GM15510 (cell line): ENCODE results near the gene AASDHPPT.

ENCODE experiments used
- POLR2A ChIP-seq: IDR thresholded peaks from 3 replicates; pipeline ENCODE4 v1.6.1; 2011; ENCODE audit warnings: borderline replicate concordance; ENCODE audit not compliant: insufficient read length; ENCODE audit errors: extremely low read depth

Gene AASDHPPT

DNA sequence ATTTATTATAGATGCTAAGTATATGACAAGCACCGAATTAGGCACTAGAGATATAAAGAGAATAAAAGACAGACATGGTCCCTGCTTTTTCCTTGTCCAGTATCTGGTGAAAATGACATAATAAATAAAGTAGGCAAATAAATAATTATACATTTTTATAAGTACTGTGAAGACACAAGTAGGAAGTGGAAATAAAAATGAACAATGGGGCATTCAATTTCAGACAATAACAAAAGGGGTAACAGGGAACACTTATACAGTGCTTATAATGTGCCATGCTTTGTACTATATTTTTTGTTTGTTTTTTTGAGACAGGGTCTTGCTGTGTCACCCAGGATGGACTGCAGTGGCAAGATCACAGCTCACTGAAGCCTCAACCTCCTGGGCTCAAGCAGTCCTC, 4.7 kb upstream of the AASDHPPT start:
- TF ChIP-seq POLR2A = no peak

DNA sequence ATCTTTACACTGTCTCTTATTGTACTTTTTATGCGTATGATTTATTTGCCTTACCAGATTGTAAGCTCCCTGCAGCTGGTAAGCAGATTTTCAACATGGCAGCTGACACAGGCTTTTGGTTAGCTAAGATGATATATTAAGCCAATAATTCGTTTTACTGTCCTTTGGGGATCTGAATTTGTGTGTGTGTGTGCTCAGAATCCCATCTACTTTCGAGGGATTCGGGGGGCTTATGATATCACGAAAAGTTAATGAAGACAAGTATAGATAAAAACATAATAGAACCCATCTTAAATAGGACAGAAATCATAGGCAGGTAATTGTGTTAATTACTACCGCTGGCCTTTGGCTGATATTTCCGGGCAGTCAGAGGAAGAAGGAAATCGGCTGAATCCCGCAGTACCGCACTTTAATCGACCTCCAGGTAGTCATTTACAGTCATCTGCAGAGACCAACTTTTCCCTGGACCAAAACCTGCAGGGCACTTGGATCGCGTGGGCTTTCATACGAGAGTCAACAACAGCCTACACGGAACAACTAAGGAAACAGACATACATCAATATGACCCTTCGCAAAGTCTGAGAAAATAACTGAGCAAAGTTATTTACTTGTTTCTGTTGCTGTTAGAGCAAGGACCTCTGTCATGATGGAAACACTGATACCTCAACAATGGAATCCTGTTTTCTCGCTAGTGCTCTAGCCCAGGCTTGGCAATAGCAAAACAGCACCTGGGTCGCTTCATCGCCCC, 1.1 kb upstream of the AASDHPPT start:
- no peak for TF ChIP-seq POLR2A

DNA sequence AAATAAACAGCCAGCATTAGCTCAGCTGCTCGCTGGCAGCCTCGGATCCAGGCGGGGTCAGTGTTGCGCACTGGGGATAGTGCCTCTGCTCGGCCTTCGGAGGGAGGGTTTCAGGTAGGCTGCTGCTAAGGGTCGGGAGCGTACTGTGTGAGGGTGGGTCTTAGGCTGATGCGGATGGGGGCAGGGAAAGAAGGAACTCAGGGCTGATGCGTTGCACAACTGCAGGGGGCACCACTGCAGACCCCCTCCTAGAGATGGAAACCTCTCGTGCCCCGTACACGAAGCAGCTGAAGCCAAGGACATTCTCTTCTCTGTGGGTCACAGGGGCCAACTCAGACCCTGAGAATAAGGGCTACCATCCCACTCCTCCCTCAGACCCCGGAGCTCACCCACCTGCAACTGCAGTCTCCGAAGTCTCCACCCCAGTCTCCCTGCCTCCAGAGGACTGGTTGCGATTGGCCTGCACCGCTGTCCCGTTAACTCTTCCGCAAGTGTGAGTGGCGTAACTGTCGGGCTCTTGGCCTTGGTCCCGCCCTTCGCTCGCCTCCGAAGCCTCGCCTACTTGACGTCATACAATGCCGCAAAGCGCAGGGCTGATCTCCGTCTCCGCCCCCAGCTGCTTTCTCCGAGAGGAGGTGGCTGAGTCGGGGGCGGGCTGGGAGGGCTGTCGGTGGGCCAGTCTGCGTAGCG, 398 bp upstream of the AASDHPPT start, which contains the start of gene KBTBD3:
TSS of gene KBTBD3 (minus strand) at position 429 of the 690 bp plus-strand sequence. CDS start 18,250 bp downstream, outside the sequence.
- no peak for TF ChIP-seq POLR2A

DNA sequence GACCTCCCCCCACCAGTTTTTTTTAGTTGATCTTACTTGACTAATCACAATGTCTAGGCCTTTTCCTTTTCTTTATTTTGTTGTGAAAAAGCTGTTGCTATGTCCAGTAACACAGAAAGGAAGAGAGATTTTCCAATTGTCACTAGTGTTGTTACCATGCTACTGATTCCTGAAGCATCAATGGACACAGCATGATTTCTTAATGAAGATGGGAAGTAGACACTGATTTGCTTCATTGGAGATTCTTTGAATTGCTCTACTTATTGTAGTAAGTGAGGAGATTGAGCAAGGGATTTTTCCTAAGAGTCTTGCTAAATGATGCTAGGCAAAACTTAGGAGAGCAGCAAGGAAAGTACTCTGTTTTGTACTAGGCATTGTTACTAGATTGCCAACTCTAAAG, 4.6 kb downstream of the AASDHPPT start:
- TF ChIP-seq POLR2A = no peak

DNA sequence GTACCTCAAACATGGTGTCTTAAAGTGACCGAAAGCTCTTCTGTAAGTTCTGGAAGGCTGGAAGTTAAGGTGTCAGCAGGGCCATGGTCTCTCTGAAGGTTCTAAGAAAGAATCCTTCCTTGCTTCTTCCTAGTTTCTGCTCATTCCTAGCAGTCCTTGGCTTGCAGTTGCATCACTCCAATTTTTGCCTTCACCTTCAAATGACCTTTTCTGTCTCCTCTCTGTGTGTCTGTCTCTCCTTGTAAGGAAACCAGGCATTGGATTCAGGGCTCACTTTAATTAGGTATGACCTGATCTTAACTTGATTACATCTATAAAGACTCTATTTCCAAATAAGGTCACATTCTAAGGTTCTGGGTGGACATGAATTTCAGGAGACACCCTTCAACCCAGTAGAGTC, 8.7 kb downstream of the AASDHPPT start:
- no peak for TF ChIP-seq POLR2A

DNA sequence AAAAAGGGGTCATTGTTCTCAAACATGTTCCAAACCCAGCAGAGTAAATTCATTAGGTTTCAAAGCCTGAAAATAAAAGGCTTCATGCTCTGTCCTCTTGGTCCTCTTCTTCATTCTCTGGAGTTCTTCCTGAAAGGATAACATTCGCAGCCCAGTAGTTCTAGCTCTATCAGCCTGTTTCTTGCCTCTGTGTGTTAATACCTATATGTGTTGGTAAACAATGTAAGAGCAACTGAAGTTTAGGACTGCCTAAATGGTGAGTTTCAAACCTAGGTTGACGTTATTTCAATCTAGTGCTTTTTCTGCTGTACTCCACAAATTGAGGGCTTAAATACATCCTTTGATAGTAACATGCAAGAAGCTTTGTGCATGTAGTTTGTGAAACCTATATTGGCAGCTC, 9.4 kb downstream of the AASDHPPT start:
- TF ChIP-seq POLR2A = no peak

DNA sequence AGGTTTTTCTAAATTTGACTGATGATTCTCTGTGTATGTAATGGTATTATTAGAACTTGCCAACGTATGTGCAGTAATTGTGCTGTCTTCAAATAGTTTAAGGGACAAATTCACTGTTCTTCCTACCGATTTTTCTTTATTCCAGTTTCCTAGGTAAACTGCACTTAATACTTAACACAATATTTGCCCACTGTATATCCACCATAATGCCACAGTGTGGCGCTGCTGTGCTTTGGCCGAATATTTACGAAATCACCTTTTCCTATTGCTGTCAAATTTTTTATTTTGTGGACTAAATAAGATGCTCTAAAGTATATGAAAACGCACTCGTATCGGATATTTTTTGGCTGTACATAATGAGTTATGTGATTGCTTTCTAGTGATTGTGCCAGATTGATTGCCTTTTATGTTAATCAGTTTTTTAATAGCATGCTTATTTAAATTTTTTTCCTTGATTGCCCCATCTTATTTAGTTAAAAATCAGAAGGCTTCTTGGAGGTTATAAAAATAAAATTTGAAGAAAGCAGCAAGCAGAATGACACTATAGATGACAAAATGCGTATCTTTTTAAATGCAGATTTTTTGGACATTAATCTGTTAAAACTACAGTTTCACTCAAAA, 10.5 kb downstream of the AASDHPPT start:
- no peak for TF ChIP-seq POLR2A

DNA sequence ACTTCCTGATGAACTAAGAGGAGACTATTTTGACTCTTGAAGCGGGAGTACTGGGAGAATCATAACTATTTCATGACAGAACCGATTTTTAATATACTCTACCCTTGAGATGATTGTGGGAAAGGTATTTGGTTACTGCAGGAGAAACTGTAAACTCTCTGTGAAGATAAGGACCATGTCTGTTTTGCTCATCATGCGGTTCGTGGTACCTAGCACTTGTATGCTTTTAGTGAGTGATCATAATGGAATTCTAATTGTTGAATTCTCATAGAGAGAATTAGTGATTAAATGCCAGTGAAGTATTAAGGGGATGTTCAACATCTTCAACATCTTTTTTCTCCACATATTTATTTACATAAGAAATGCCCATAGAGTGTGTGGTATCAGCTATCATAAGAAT, 11.4 kb downstream of the AASDHPPT start:
- no peak for TF ChIP-seq POLR2A

DNA sequence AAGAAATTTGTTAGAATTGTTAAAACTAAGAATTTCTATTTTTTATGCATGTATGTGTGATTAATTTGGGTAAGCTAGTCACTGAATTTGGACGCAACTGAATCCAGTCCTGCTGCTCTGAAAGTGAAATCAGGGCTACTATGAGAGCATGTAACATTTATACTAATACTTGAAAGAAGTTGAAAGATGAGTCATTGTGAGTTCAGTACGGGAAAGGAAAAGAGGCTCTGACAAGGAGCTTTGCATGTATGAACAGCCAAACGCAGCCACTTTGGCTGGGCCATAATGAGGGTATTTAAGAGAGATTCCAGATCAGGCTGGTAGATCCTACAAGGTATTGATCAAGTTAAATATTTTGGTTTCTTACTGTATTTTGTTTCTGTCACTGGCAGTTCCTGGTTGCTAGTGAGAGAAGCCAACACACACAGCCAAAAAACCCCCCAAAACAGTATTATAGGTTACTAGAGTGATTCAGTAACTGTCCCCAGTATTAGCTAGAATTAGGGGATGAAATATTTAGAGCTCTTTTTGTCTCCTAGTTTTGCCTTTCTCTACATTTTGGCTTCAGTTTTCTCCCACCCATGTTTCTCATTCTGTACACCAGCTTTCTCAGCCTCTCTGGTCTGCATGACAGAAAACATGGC, 14.1 kb downstream of the AASDHPPT start:
- no peak for TF ChIP-seq POLR2A

DNA sequence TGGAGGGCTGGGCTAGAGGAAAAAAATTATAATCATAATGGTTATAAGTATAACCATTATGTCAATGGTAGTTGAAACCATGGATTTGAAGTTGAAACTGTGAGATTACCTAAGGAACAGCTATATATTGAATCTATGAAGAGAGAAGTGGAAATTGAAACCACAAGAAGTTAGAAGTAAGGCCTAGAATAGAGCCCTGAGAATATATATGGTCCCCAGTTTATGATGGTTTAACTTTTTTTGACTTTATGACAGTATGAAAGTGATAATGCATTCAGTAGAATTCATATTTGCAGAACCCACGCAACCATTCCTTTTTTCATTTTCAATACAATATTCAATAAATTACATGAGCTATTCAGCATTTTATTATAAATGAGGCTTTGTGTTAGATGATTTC, 15.0 kb downstream of the AASDHPPT start:
- TF ChIP-seq POLR2A = no peak

DNA sequence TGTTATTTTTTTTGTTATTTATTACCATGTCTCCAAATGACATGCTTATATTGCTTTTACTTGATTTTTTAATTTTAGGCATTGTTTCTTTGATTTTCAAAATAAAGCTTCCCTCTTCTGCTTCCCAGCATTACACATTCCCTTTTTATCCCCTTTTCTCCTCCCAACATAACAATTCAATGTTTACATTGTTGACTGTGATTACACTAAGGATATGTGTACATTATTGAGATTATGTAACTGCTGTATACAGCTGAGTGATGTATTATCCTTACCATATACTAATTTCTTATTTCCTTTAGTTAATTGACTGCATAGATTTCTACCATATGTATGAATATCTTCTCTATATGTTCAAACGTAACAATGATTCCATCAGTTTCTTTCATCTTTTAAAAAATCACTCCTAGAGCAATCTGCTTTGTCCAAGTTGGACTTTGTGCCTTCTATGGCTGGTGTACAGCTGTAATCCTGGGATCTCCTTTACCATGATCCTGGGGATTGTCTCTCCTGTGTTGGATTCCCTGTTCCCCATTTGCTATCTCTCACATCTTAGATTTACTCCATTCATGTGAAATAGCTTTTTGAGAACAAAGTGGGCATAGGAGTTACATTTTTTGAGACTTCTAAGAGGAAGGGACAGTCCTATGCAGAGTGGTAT, 21.6 kb downstream of the AASDHPPT start:
- no peak for TF ChIP-seq POLR2A

DNA sequence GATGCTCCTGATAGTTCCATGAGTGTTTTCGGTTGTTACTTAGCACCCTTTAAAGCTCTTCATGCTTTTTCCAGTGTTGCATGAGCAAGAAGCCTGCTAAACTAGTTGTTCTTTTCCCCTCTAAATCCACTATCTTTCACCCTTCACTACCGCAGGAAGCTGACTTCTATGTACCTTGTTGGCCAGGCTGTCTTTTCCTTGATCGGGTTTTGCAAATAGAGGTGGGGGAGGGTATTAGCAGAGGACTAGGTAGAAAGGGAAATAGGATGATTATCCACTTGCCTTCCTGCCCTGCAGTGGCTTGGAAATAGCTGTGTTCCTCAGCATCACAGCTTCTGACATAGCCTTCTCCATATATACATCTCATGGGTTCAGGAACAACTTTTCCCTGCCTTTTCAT, 23.9 kb downstream of the AASDHPPT start:
- TF ChIP-seq POLR2A = no peak

DNA sequence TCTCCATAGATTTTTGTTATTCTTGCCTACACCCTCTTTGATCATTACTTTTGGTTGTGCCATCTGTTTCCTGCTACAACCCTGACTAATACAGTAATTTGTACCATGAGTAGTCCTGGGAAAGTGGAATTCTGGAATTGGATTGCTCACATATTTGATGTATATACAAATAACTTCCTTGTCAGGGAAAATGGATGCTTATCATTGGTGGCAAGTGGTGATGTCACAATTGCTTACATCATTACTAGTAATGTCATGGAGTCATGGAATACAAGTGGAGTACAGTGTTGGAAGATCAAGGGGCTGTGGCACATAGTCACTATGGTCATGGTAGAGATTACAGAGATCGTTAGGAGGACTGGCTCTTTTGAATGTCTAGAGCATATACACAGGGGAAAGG, 24.4 kb downstream of the AASDHPPT start:
- TF ChIP-seq POLR2A = no peak

DNA sequence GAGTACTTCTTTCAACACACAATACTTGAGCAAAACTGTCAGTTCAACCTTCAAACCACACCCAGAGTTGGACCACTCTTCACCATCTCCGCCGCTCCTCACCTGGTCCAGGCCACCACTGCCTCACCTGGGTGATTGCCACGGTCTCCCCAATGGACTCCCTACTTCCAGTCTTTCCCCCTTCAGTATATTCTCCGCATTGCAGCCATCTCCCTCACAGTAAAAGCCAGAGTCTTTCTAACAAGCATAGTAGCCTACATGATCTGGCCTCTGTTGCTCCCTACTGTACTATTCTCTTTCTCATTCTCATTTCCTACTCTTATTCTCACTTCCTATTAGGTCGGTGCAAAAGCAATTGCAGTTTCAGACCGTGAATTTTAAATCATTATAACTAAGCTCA, 28.5 kb downstream of the AASDHPPT start:
- no peak for TF ChIP-seq POLR2A
